ENCODE results near the gene OR4D1. TPM values are rescaled to one million over a fixed set of nuclear protein-coding genes. Genes with fewer than 3 reads are reported as not detected.

Gene OR4D1
- total and polyA plus RNA-seq, 2 of the 8 experiments (the other 6 are each of a cell fraction or from before 2014, with no cell fraction given), result 0.32 to 0.39 TPM

DNA sequence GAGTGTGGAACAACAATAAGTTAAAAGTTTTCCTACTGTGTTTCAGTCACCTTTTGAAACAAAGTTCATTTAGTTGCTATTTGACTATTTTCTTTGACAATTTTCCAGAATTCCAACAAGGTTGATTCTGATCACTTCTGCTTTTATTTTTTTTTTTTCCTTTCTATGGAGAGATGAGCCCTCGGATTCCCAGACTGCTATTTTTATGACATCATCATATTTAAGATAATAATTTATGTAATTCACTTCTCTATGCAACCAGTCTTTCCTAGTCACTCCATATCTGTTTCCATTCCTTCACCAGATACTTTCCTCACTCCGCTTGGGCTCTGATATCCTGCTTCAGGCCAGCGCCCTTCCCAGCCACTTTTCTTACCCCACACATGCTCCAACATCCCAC is 26.7 kb downstream of the OR4D1 start (continued):
- TF ChIP-seq CTBP2 (IDR thresholded peaks at IDR 0.05; ENCODE audit: borderline replicate concordance, insufficient read depth, insufficient read length, low read length), result no peak
- TF ChIP-seq SRF (IDR thresholded peaks at IDR 0.05; ENCODE audit: low read depth, low read length), result no peak
- TF ChIP-seq SIX5 (IDR thresholded peaks at IDR 0.05; ENCODE audit: low read depth, low read length), result no peak
- TF ChIP-seq SAP30 (IDR thresholded peaks at IDR 0.05; ENCODE audit: insufficient read depth, insufficient replicate concordance, low read length), result no peak

Data from H1 (cell line).